ENCODE results near the gene FOXN3. TPM values are rescaled to one million over a fixed set of nuclear protein-coding genes. Genes with fewer than 3 reads are reported as not detected.

The FOXN3 gene
- total and polyA plus RNA-seq, 2 experiments from 2014 or later = 98.9 to 167 TPM

- Histone ChIP-seq H3K79me2 (replicated peaks; ENCODE audit: insufficient read depth) (peaks cover 86% of the 10 kb centered on the region), H2AFZ (no peak overlapping the region), H4K20me1 (replicated peaks; ENCODE audit: insufficient read depth) (peaks cover 30% of the 10 kb centered on the region), H3K4me3 (no peak overlapping the region), H3K36me3 (ENCODE audit: insufficient read depth) (no peaks in the 10 kb centered on the region), H3K9me2 (ENCODE audit: insufficient read depth) (no peaks in the 10 kb centered on the region), H3K27ac (ENCODE audit: low read depth) (no peak overlapping the region), H3K27me3 (ENCODE audit: insufficient read depth) (no peaks in the 10 kb centered on the region), H3K4me2 (no peak overlapping the region), H3F3A (replicated peaks; ENCODE audit: low read depth) (no peaks in the 10 kb centered on the region), H3K4me1 (ENCODE audit: insufficient read depth) (peaks cover 47% of the 10 kb centered on the region)
- Mint-ChIP-seq H3K27ac (no peak overlapping the region), H3K4me3 (no peak overlapping the region), H3K27me3 (ENCODE audit: insufficient read depth, low read depth, poor library complexity) (peaks cover 4% of the 10 kb centered on the region), H3K36me3 (ENCODE audit: low read depth) (peaks cover 10% of the 10 kb centered on the region; the same call in 2 of the 3 replicates), H3K4me1 (peaks cover 86% of the 10 kb centered on the region), H3K9me3 (no peaks in the 10 kb centered on the region)
- ATAC-seq (peak; percentile 49), DNase-seq (ENCODE audit: low spot score) (peak; percentile 35)
- no peak for TF ChIP-seq EZH2 (IDR thresholded peaks at IDR 0.05; ENCODE audit: low read depth, unreplicated experiment)
- peak; percentile 27 to 36; a peak in 3 of 4 replicates for TF ChIP-seq CTCF (conservative IDR thresholded peaks at IDR 0.05; ENCODE audit: low read depth in 2 of 2)
Observed at GRCh38 chr14:89207925-89208328, 209.1 kb downstream of the FOXN3 start.

- ATAC-seq (peak; percentile 6; the same call in 1 of the 3 replicates), DNase-seq (ENCODE audit: low spot score) (no peak)
- Histone ChIP-seq H3K4me2 (0 out of 2 replicates have a peak overlapping the region, but pooled peaks have one; percentile 7), H3K27ac (ENCODE audit: low read depth) (no peak overlapping the region), H3K4me3 (no peak overlapping the region), H3K27me3 (ENCODE audit: insufficient read depth) (no peaks in the 10 kb centered on the region), H3K36me3 (ENCODE audit: insufficient read depth) (no peaks in the 10 kb centered on the region), H2AFZ (no peak overlapping the region), H3K9me2 (ENCODE audit: insufficient read depth) (no peaks in the 10 kb centered on the region), H3K79me2 (replicated peaks; ENCODE audit: insufficient read depth) (peaks cover 93% of the 10 kb centered on the region), H3F3A (replicated peaks; ENCODE audit: low read depth) (no peaks in the 10 kb centered on the region), H4K20me1 (replicated peaks; ENCODE audit: insufficient read depth) (peaks cover 41% of the 10 kb centered on the region), H3K4me1 (ENCODE audit: insufficient read depth) (peaks cover 55% of the 10 kb centered on the region)
- Mint-ChIP-seq H3K4me1 (peaks cover 94% of the 10 kb centered on the region), H3K27ac (peak overlapping the region; percentile 41), H3K27me3 (ENCODE audit: insufficient read depth, low read depth, poor library complexity) (peaks cover 4% of the 10 kb centered on the region), H3K9me3 (no peaks in the 10 kb centered on the region), H3K36me3 (ENCODE audit: low read depth) (peaks cover 10% of the 10 kb centered on the region; the same call in 2 of the 3 replicates), H3K4me3 (no peak overlapping the region)
- no peak for TF ChIP-seq STAT1 (IDR thresholded peaks at IDR 0.05; ENCODE audit: unreplicated experiment)
- TF ChIP-seq EZH2phosphoT487 (IDR thresholded peaks at IDR 0.05; ENCODE audit: unreplicated experiment) = no peak
- TF ChIP-seq, protein P1, sequence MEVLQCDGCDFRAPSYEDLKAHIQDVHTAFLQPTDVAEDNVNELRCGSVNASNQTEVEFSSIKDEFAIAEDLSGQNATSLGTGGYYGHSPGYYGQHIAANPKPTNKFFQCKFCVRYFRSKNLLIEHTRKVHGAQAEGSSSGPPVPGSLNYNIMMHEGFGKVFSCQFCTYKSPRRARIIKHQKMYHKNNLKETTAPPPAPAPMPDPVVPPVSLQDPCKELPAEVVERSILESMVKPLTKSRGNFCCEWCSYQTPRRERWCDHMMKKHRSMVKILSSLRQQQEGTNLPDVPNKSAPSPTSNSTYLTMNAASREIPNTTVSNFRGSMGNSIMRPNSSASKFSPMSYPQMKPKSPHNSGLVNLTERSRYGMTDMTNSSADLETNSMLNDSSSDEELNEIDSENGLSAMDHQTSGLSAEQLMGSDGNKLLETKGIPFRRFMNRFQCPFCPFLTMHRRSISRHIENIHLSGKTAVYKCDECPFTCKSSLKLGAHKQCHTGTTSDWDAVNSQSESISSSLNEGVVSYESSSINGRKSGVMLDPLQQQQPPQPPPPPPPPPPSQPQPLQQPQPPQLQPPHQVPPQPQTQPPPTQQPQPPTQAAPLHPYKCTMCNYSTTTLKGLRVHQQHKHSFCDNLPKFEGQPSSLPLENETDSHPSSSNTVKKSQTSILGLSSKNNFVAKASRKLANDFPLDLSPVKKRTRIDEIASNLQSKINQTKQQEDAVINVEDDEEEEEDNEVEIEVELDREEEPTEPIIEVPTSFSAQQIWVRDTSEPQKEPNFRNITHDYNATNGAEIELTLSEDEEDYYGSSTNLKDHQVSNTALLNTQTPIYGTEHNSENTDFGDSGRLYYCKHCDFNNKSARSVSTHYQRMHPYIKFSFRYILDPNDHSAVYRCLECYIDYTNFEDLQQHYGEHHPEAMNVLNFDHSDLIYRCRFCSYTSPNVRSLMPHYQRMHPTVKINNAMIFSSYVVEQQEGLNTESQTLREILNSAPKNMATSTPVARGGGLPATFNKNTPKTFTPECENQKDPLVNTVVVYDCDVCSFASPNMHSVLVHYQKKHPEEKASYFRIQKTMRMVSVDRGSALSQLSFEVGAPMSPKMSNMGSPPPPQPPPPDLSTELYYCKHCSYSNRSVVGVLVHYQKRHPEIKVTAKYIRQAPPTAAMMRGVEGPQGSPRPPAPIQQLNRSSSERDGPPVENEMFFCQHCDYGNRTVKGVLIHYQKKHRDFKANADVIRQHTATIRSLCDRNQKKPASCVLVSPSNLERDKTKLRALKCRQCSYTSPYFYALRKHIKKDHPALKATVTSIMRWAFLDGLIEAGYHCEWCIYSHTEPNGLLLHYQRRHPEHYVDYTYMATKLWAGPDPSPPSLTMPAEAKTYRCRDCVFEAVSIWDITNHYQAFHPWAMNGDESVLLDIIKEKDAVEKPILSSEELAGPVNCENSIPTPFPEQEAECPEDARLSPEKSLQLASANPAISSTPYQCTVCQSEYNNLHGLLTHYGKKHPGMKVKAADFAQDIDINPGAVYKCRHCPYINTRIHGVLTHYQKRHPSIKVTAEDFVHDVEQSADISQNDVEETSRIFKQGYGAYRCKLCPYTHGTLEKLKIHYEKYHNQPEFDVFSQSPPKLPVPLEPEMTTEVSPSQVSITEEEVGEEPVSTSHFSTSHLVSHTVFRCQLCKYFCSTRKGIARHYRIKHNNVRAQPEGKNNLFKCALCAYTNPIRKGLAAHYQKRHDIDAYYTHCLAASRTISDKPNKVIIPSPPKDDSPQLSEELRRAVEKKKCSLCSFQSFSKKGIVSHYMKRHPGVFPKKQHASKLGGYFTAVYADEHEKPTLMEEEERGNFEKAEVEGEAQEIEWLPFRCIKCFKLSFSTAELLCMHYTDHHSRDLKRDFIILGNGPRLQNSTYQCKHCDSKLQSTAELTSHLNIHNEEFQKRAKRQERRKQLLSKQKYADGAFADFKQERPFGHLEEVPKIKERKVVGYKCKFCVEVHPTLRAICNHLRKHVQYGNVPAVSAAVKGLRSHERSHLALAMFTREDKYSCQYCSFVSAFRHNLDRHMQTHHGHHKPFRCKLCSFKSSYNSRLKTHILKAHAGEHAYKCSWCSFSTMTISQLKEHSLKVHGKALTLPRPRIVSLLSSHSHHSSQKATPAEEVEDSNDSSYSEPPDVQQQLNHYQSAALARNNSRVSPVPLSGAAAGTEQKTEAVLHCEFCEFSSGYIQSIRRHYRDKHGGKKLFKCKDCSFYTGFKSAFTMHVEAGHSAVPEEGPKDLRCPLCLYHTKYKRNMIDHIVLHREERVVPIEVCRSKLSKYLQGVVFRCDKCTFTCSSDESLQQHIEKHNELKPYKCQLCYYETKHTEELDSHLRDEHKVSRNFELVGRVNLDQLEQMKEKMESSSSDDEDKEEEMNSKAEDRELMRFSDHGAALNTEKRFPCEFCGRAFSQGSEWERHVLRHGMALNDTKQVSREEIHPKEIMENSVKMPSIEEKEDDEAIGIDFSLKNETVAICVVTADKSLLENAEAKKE (CRISPR knock-in tag; IDR thresholded peaks at IDR 0.05) = no peak
- TF ChIP-seq ZNF114 (CRISPR knock-in tag; IDR thresholded peaks at IDR 0.05) = no peak
- no peak for TF ChIP-seq NANOG (IDR thresholded peaks at IDR 0.05; ENCODE audit: borderline replicate concordance)
- no peak for TF ChIP-seq POLR2AphosphoS5 (IDR thresholded peaks at IDR 0.05; ENCODE audit: low read depth)
- TF ChIP-seq CREB1 (CRISPR knock-in tag; IDR thresholded peaks at IDR 0.05; ENCODE audit: low read depth) = no peak
- TF ChIP-seq REST (IDR thresholded peaks at IDR 0.05; ENCODE audit: unreplicated experiment) = no peak
Observed at GRCh38 chr14:89206389-89207031, 210.5 kb downstream of the FOXN3 start.

Data from GM23338 (cell line).